Cardiac fibroblast (primary cell): ENCODE results near the gene TVP23B.
A peak's percentile ranks its signal among the peaks of the same experiment; 100 is the strongest.
"Not testable (repeated sequence)": the region's sequence is repeated elsewhere in the genome, so short reads cannot be mapped to it uniquely, and the experiment has no call there.

Source experiments
- DNase-seq, 2 donors: peaks; one replicate each; pipeline versions ENCODE4 v3.0.0 to v3.0.0-alpha.2; 2010; ENCODE audit warnings: low read depth in 2 of 2
- H3K4me3 ChIP-seq, 2 donors: replicated peaks in 1 of 2; 1 replicate in 1 of 2; 2 replicates in 1 of 2; pipeline ENCODE4 v1.5.1; 2011; ENCODE audit warnings: low read depth in 2 of 2, low read length in 2 of 2, mild to moderate bottlenecking in 2 of 2, moderate library complexity in 1 of 2
- CTCF ChIP-seq: IDR thresholded peaks from one replicate; pipeline ENCODE4 v1.5.1; 2011; ENCODE audit warnings: low read depth, mild to moderate bottlenecking, low read length, inconsistent platforms

The TVP23B gene

GRCh38 chr17:18772471-18772870 is 8.5 kb upstream of the TVP23B start:
- DNase-seq, result no peak

GRCh38 chr17:18781805-18782204 is 822 bp downstream of the TVP23B start:
- peak overlapping the region; percentile 11 to 46 for H3K4me3 ChIP-seq

More at GRCh38 chr17:18772471-18772870, 8.5 kb upstream of the TVP23B start:
- no peak overlapping the region for H3K4me3 ChIP-seq
- TF ChIP-seq CTCF, result no peak

GRCh38 chr17:18785933-18786332 is 5.0 kb downstream of the TVP23B start:
- H3K4me3 ChIP-seq, DNase-seq: not testable (repeated sequence)

More at GRCh38 chr17:18781805-18782204, 822 bp downstream of the TVP23B start:
- DNase-seq, result not testable (repeated sequence)

- not testable (repeated sequence) for DNase-seq, H3K4me3 ChIP-seq
These were observed 5.9 kb downstream of the TVP23B start for GRCh38 chr17:18786890-18787289.

GRCh38 chr17:18791402-18791801 is 10.4 kb downstream of the TVP23B start:
- H3K4me3 ChIP-seq, DNase-seq: not testable (repeated sequence)
- TF ChIP-seq CTCF, result peak; percentile 4

- not testable (repeated sequence) for H3K4me3 ChIP-seq
- DNase-seq, result peak; percentile 5 to 55
These were observed 13.9 kb downstream of the TVP23B start for GRCh38 chr17:18794841-18795240.

GRCh38 chr17:18796887-18797286 is 15.9 kb downstream of the TVP23B start:
- H3K4me3 ChIP-seq, DNase-seq: not testable (repeated sequence)

GRCh38 chr17:18803458-18804245 is 22.7 kb downstream of the TVP23B start:
- not testable (repeated sequence) for DNase-seq, H3K4me3 ChIP-seq

- H3K4me3 ChIP-seq, DNase-seq: not testable (repeated sequence)
These were observed 34.9 kb downstream of the TVP23B start for GRCh38 chr17:18815924-18816323.

GRCh38 chr17:18816489-18817371 is 35.7 kb downstream of the TVP23B start:
- TF ChIP-seq CTCF, result peak; percentile 49
- H3K4me3 ChIP-seq, result not testable (repeated sequence)
- DNase-seq, result peak; percentile 85 to 89

GRCh38 chr17:18821430-18821829 is 40.4 kb downstream of the TVP23B start:
- peak in 1 of 2 donors; percentile 22 for DNase-seq
- not testable (repeated sequence) for H3K4me3 ChIP-seq

- not testable (repeated sequence) for DNase-seq, H3K4me3 ChIP-seq
These were observed 46.6 kb downstream of the TVP23B start for GRCh38 chr17:18827613-18828012.
